ENCODE measurements around the gene TSHR. TPM values are rescaled to one million over a fixed set of nuclear protein-coding genes. Genes with fewer than 3 reads are reported as not detected.
"Not testable (repeated sequence)": the region's sequence is repeated elsewhere in the genome, so short reads cannot be mapped to it uniquely, and the experiment has no call there.

TSHR gene
- total RNA-seq, 1 donor from 2014 or later: 1.7 TPM

- no peak for DNase-seq
Observed at GRCh38 chr14:80951491-80951890, 3.9 kb upstream of the TSHR start.

GRCh38 chr14:80953211-80953610, 2.2 kb upstream of the TSHR start:
- DNase-seq: not testable (repeated sequence)

- peak; percentile 90 for DNase-seq
Observed at GRCh38 chr14:80954687-80955299, 628 bp upstream of the TSHR start.

- DNase-seq: no peak
Observed at GRCh38 chr14:80956102-80956501, 681 bp downstream of the TSHR start.

- peak; percentile 37 for DNase-seq
Observed at GRCh38 chr14:80956922-80957321, 1.5 kb downstream of the TSHR start.

- no peak for DNase-seq
Observed at GRCh38 chr14:80957613-80958012, 2.2 kb downstream of the TSHR start.

GRCh38 chr14:80958226-80958625, 2.8 kb downstream of the TSHR start:
- DNase-seq: no peak

GRCh38 chr14:80958939-80959338, 3.5 kb downstream of the TSHR start:
- DNase-seq: no peak

- DNase-seq: peak; percentile 12
Observed at GRCh38 chr14:80959496-80959895, 4.1 kb downstream of the TSHR start.

GRCh38 chr14:80965037-80965436, 9.6 kb downstream of the TSHR start:
- DNase-seq: no peak

GRCh38 chr14:80973931-80974641, 18.7 kb downstream of the TSHR start:
- DNase-seq: peak; percentile 95

GRCh38 chr14:80974679-80975078, 19.3 kb downstream of the TSHR start:
- no peak for DNase-seq

- no peak for DNase-seq
Observed at GRCh38 chr14:80977221-80977620, 21.8 kb downstream of the TSHR start.

GRCh38 chr14:80978403-80978802, 23.0 kb downstream of the TSHR start:
- no peak for DNase-seq

- DNase-seq: no peak
Observed at GRCh38 chr14:80979951-80980350, 24.5 kb downstream of the TSHR start.

GRCh38 chr14:80981156-80981555, 25.7 kb downstream of the TSHR start:
- no peak for DNase-seq

- no peak for DNase-seq
Observed at GRCh38 chr14:80981673-80982072, 26.3 kb downstream of the TSHR start.

GRCh38 chr14:80982711-80983110, 27.3 kb downstream of the TSHR start:
- DNase-seq: no peak

- peak; percentile 88 for DNase-seq
Observed at GRCh38 chr14:80987235-80988032, 32.0 kb downstream of the TSHR start.

GRCh38 chr14:80988192-80988591, 32.8 kb downstream of the TSHR start:
- DNase-seq: no peak

GRCh38 chr14:80988735-80989429, 33.5 kb downstream of the TSHR start:
- no peak for DNase-seq

- DNase-seq: no peak
Observed at GRCh38 chr14:80992580-80992979, 37.2 kb downstream of the TSHR start.
